DND-41 (cell line): ENCODE data around the gene RCAN2.

Experiments used
- ATAC-seq: fragments of 200-7000 bp; cut with Tn5 transposase; 3 replicates; pipeline ENCODE4 v1.9.1; 2021; ENCODE audit warnings: low read depth; ENCODE audit not compliant: insufficient read depth
- DNase-seq: peaks from one replicate; pipeline ENCODE4 v3.0.0-alpha.2; 2020
- H2AFZ ChIP-seq: 2 replicates; pipeline ENCODE4 v1.6.0; 2012; ENCODE audit warnings: low read depth, low read length
- H3K27ac ChIP-seq: 2 replicates; pipeline ENCODE4 v1.5.1; 2012; ENCODE audit warnings: low read length, inconsistent platforms
- H3K27me3 ChIP-seq: fragments of 200-600 bp; sonication (generic); 2 replicates; pipeline ENCODE4 v1.6.0; 2012; ENCODE audit warnings: low read length, mild to moderate bottlenecking, inconsistent platforms; ENCODE audit not compliant: insufficient read depth, poor library complexity
- H3K36me3 ChIP-seq: 2 replicates; pipeline ENCODE4 v1.5.1; 2012; ENCODE audit warnings: low read length, inconsistent platforms; ENCODE audit not compliant: insufficient read depth
- H3K4me1 ChIP-seq: 2 replicates; pipeline ENCODE4 v1.5.1; 2012; ENCODE audit warnings: mild to moderate bottlenecking, low read length; ENCODE audit not compliant: insufficient read depth
- H3K4me2 ChIP-seq: 2 replicates; pipeline ENCODE4 v1.6.0; 2012; ENCODE audit warnings: mild to moderate bottlenecking, moderate library complexity, low read length, inconsistent platforms; ENCODE audit not compliant: insufficient read depth
- H3K4me3 ChIP-seq, 2 experiments: fragments of 200-600 bp in 1 of 2; shearing (Covaris generic) in 1 of 2; 2 replicates each; pipeline ENCODE4 v1.5.1; 2012 to 2016; ENCODE audit warnings: inconsistent platforms in 2 of 2, low read length in 2 of 2, mild to moderate bottlenecking in 2 of 2, low read depth in 1 of 2, moderate library complexity in 1 of 2
- H3K79me2 ChIP-seq: 2 replicates; pipeline ENCODE4 v1.6.0; 2012; ENCODE audit warnings: low read length, inconsistent platforms; ENCODE audit not compliant: insufficient read depth
- H3K9ac ChIP-seq: 2 replicates; pipeline ENCODE4 v1.6.0; 2012; ENCODE audit warnings: low read depth, mild to moderate bottlenecking, inconsistent platforms, low read length, moderate library complexity
- H3K9me3 ChIP-seq: 2 replicates; pipeline ENCODE4 v1.5.1; 2012; ENCODE audit warnings: low read length, moderate library complexity, mild to moderate bottlenecking, inconsistent platforms; ENCODE audit not compliant: insufficient read depth, severe bottlenecking
- H4K20me1 ChIP-seq: 2 replicates; pipeline ENCODE4 v1.6.0; 2012; ENCODE audit warnings: low read length; ENCODE audit not compliant: insufficient read depth
- EZH2 ChIP-seq: IDR thresholded peaks from 3 replicates; pipeline ENCODE4 v1.6.1; 2012; ENCODE audit warnings: borderline replicate concordance, low read depth, mild to moderate bottlenecking, moderate library complexity, low read length, inconsistent platforms; ENCODE audit not compliant: severe bottlenecking
- TF ChIP-seq, protein P1 (sequence below): IDR thresholded peaks from 2 replicates; pipeline ENCODE4 v1.5.1; 2012; ENCODE audit warnings: borderline replicate concordance, low read length, moderate library complexity, mild to moderate bottlenecking; ENCODE audit not compliant: poor library complexity, severe bottlenecking; ENCODE audit errors: extremely low read depth

Gene RCAN2

DNA sequence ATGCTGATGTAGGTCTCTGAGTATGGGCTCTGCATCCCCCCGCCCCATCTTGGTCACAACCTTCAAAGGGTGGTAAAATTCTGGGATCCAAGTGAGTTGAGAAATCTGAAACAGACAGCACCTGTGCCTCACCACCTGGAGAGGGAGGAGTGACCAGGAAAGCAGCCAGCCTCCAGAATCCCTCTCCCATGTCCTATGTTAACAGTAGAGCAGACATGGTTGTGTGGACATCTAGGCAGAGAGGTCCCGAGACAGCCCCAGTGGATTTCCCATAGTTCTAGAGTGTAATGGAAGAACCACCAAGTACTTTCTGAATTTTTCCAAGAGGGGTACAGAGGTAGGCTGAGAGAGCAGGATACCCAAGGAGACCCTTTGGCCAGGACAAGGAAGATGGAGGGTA is 216.7 kb downstream of the RCAN2 start:
- no peaks in the 10 kb centered on the region for H3K9me3 ChIP-seq
- no peak overlapping the region for H3K9ac ChIP-seq
- no peaks in the 10 kb centered on the region for H4K20me1 ChIP-seq
- H2AFZ ChIP-seq = no peak overlapping the region
- H3K27ac ChIP-seq = no peak overlapping the region
- ATAC-seq (no peak), DNase-seq (no peak)
- H3K27me3 ChIP-seq = peaks cover 3% of the 10 kb centered on the region
- H3K4me3 ChIP-seq = no peak overlapping the region
- H3K4me2 ChIP-seq = no peak overlapping the region
- no peak for TF ChIP-seq EZH2
- TF ChIP-seq, protein P1, sequence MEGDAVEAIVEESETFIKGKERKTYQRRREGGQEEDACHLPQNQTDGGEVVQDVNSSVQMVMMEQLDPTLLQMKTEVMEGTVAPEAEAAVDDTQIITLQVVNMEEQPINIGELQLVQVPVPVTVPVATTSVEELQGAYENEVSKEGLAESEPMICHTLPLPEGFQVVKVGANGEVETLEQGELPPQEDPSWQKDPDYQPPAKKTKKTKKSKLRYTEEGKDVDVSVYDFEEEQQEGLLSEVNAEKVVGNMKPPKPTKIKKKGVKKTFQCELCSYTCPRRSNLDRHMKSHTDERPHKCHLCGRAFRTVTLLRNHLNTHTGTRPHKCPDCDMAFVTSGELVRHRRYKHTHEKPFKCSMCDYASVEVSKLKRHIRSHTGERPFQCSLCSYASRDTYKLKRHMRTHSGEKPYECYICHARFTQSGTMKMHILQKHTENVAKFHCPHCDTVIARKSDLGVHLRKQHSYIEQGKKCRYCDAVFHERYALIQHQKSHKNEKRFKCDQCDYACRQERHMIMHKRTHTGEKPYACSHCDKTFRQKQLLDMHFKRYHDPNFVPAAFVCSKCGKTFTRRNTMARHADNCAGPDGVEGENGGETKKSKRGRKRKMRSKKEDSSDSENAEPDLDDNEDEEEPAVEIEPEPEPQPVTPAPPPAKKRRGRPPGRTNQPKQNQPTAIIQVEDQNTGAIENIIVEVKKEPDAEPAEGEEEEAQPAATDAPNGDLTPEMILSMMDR = no peak
- no peaks in the 10 kb centered on the region for H3K4me1 ChIP-seq
- no peaks in the 10 kb centered on the region for H3K79me2 ChIP-seq
- H3K36me3 ChIP-seq = no peaks in the 10 kb centered on the region

DNA sequence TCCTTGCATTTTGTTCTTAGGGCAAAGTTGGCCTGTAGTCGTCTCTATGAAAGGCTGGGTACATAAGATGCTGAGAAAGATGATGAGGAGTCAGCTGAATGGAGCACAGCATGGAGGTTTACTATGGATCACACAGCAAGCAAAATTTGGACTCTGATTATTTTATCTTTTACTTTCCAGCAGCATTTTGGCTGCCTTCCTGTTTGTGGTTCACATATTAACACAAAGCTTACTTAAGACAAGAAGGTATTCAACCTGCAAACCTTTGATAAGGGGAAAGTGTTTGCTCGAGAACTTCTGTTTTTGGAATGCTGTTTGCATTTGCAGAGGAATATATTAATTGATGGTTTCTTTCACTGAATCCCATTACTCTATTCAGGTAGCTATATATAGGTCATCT is 217.3 kb downstream of the RCAN2 start:
- no peak overlapping the region for H3K4me3 ChIP-seq
- TF ChIP-seq, protein P1 = no peak
- no peak for TF ChIP-seq EZH2
- DNase-seq (no peak), ATAC-seq (no peak)
- no peak overlapping the region for H3K27ac ChIP-seq
- peaks cover 3% of the 10 kb centered on the region for H3K27me3 ChIP-seq
- no peaks in the 10 kb centered on the region for H3K36me3 ChIP-seq
- no peak overlapping the region for H3K9ac ChIP-seq
- no peak overlapping the region for H3K4me2 ChIP-seq
- H3K9me3 ChIP-seq = no peaks in the 10 kb centered on the region
- no peaks in the 10 kb centered on the region for H3K4me1 ChIP-seq
- no peaks in the 10 kb centered on the region for H4K20me1 ChIP-seq
- H2AFZ ChIP-seq = no peak overlapping the region
- no peaks in the 10 kb centered on the region for H3K79me2 ChIP-seq

DNA sequence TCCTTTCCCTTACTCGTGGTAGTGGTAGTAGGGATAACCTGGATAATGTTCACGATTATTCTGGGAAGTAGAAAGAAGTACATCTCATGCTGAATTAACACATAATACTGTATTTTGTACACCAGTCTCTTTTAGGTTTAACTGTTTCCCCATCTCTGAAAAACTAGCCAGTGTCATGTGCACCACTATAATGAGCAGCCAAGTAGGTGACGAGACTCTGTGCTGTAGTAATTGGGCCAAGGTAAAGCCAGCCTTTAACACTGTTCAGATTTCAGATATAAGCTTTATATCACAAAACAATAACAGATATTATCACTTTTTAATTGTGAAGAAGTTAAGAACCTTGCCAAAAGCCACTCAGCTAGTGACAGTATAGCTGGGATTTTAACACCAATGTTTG is 219.5 kb downstream of the RCAN2 start:
- DNase-seq (no peak), ATAC-seq (no peak)
- no peaks in the 10 kb centered on the region for H4K20me1 ChIP-seq
- no peaks in the 10 kb centered on the region for H3K4me1 ChIP-seq
- H3K27me3 ChIP-seq = peaks cover 3% of the 10 kb centered on the region
- H3K36me3 ChIP-seq = no peaks in the 10 kb centered on the region
- no peak overlapping the region for H2AFZ ChIP-seq
- H3K9ac ChIP-seq = no peak overlapping the region
- no peaks in the 10 kb centered on the region for H3K9me3 ChIP-seq
- no peak overlapping the region for H3K4me3 ChIP-seq
- TF ChIP-seq, protein P1 = no peak
- H3K4me2 ChIP-seq = no peak overlapping the region
- no peaks in the 10 kb centered on the region for H3K79me2 ChIP-seq
- H3K27ac ChIP-seq = no peak overlapping the region

DNA sequence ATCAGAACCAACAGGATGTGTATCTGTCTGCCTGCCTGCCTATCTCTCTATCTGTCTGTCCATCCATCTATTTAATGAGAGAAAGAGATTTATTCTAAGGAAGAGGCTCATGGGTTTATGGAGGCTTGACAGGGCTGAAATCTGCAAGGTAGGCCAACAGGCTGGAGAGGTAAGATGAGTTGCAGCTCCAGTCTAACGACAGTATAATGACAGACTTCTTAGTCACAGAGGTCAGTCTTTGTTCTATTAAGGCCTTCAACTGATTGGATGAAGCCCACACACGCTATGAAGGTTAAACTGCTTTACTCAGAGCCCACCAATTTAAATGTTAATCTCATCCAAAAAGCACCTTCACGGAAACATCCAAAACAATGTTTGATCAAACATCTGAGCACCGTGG is 220.1 kb downstream of the RCAN2 start:
- Histone ChIP-seq H3K9me3 (no peaks in the 10 kb centered on the region), H4K20me1 (no peaks in the 10 kb centered on the region), H3K4me2 (no peak overlapping the region), H3K27me3 (peaks cover 3% of the 10 kb centered on the region), H3K4me3 (no peak overlapping the region), H2AFZ (no peak overlapping the region), H3K27ac (no peak overlapping the region), H3K79me2 (no peaks in the 10 kb centered on the region), H3K9ac (no peak overlapping the region), H3K4me1 (no peaks in the 10 kb centered on the region), H3K36me3 (no peaks in the 10 kb centered on the region)
- TF ChIP-seq EZH2 = no peak
- DNase-seq (no peak), ATAC-seq (no peak)
